Endothelial cell of umbilical vein (primary cell): ENCODE data around the gene GCH1. TPM values are rescaled to one million over a fixed set of nuclear protein-coding genes. Genes with fewer than 3 reads are reported as not detected.

Experiments
- BruUV-seq: library from RNA; stranded (reverse); fragments of 400-500 nt; replicated peaks from 2 replicates; lab custom pipeline; 2021; lab: Mats Ljungman, UMichigan
- CTCF ChIA-PET: fragments of 300-600, 350-600 bp; sonication (Branson Sonifier 250); formaldehyde crosslinking; loops from one replicate; lab custom pipeline; 2021; ENCODE audit warnings: antibody characterized with exemption, inconsistent platforms; lab: Charles Lee
- POLR2A ChIA-PET: fragments of 300-600, 350-600 bp; sonication (Branson Sonifier 250); formaldehyde crosslinking; loops from one replicate; lab custom pipeline; 2021; ENCODE audit warnings: antibody characterized with exemption, inconsistent platforms; lab: Charles Lee
- DNase-seq: peaks from one replicate; pipeline ENCODE4 v3.0.0-alpha.2; 2011; ENCODE audit warnings: low read depth, low spot score
- FAIRE-seq: peaks from 2 replicates; lab custom pipeline; 2011; peaks lifted over from hg19 to GRCh38; lab: Jason Lieb, UNC
- H2AFZ ChIP-seq: 2 replicates; pipeline ENCODE4 v1.6.0; 2012; ENCODE audit warnings: low read depth, low read length, control low read depth, inconsistent platforms
- H3K27ac ChIP-seq: 2 replicates; pipeline ENCODE4 v1.5.1; 2011; ENCODE audit warnings: low read depth, mild to moderate bottlenecking, control low read depth, low read length, moderate library complexity; ENCODE audit not compliant: insufficient read depth
- H3K27me3 ChIP-seq, 2 experiments: 2 replicates each; pipeline versions ENCODE4 v1.6.0 to v1.6.1; 2011; ENCODE audit warnings: low read length in 2 of 2, mixed read lengths in 1 of 2; ENCODE audit not compliant: control insufficient read depth in 2 of 2, insufficient read depth in 2 of 2
- H3K36me3 ChIP-seq, 2 experiments: 2 replicates in 1 of 2; 3 replicates in 1 of 2; pipeline ENCODE4 v1.5.1; 2011; ENCODE audit warnings: low read length in 2 of 2, mild to moderate bottlenecking in 1 of 2, moderate library complexity in 1 of 2; ENCODE audit not compliant: control insufficient read depth in 2 of 2, insufficient read depth in 2 of 2; ENCODE audit errors: extremely low read depth in 1 of 2
- H3K4me1 ChIP-seq: 3 replicates; pipeline ENCODE4 v1.5.1; 2011; ENCODE audit warnings: mild to moderate bottlenecking, low read length; ENCODE audit not compliant: control insufficient read depth, insufficient read depth; ENCODE audit errors: extremely low read depth
- H3K4me2 ChIP-seq: 2 replicates; pipeline ENCODE4 v1.6.1; 2011; ENCODE audit warnings: low read length, control low read depth, mixed read lengths; ENCODE audit not compliant: insufficient read depth
- H3K4me3 ChIP-seq, 3 experiments: fragments of 200-600 bp in 1 of 3; sonication (generic), shearing (Covaris generic) in 1 of 3; replicated peaks in 1 of 3; 2 replicates each; pipeline ENCODE4 v1.5.1; 2011 to 2016; ENCODE audit warnings: control low read depth in 3 of 3, low read length in 3 of 3, mild to moderate bottlenecking in 2 of 3, inconsistent platforms in 1 of 3, low read depth in 1 of 3, moderate library complexity in 1 of 3; ENCODE audit not compliant: insufficient read depth in 1 of 3
- H3K79me2 ChIP-seq: 2 replicates; pipeline ENCODE4 v1.6.0; 2012; ENCODE audit warnings: low read length, inconsistent platforms; ENCODE audit not compliant: control insufficient read depth, insufficient read depth
- H3K9ac ChIP-seq: replicated peaks from 2 replicates; pipeline ENCODE3; 2011; ENCODE audit warnings: low read length, control low read depth; ENCODE audit not compliant: insufficient read depth; ENCODE audit errors: extremely low read depth
- H3K9me1 ChIP-seq: replicated peaks from 3 replicates; pipeline ENCODE4 v1.6.0; 2011; ENCODE audit warnings: mild to moderate bottlenecking, low read length; ENCODE audit not compliant: control insufficient read depth, insufficient read depth; ENCODE audit errors: extremely low read depth
- H3K9me3 ChIP-seq: replicated peaks from 2 replicates; pipeline ENCODE4 v1.5.1; 2012; ENCODE audit warnings: low read length, inconsistent platforms; ENCODE audit not compliant: control insufficient read depth, insufficient read depth
- H4K20me1 ChIP-seq: replicated peaks from 2 replicates; pipeline ENCODE3; 2011; ENCODE audit warnings: mild to moderate bottlenecking, low read length; ENCODE audit not compliant: control insufficient read depth, insufficient read depth; ENCODE audit errors: extremely low read depth
- EZH2 ChIP-seq: IDR thresholded peaks from 2 replicates; pipeline ENCODE4 v1.6.1; 2012; ENCODE audit warnings: borderline replicate concordance, low read depth, mild to moderate bottlenecking, moderate library complexity, low read length, inconsistent platforms; ENCODE audit not compliant: severe bottlenecking
- FOS ChIP-seq: IDR thresholded peaks from 2 replicates; pipeline ENCODE4 v1.6.1; 2011; ENCODE audit warnings: mild to moderate bottlenecking, low read length, moderate library complexity, borderline replicate concordance; ENCODE audit not compliant: insufficient read depth
- GATA2 ChIP-seq: IDR thresholded peaks from 2 replicates; pipeline ENCODE4 v1.7.0; 2011; ENCODE audit warnings: low read depth, mild to moderate bottlenecking, moderate library complexity, mixed read lengths, low read length; ENCODE audit not compliant: insufficient read length, insufficient read depth
- JUN ChIP-seq: IDR thresholded peaks from 2 replicates; pipeline ENCODE4 v1.6.1; 2011; ENCODE audit warnings: borderline replicate concordance, low read depth; ENCODE audit not compliant: insufficient read length, insufficient read depth
- MYC ChIP-seq: IDR thresholded peaks from one replicate; pipeline ENCODE4 v1.6.1; 2011; ENCODE audit warnings: mild to moderate bottlenecking, low read depth, low read length
- POLR2A ChIP-seq: IDR thresholded peaks from 2 replicates; pipeline ENCODE4 v1.6.1; 2012; ENCODE audit warnings: low read depth, mild to moderate bottlenecking, control low read depth, low read length
- POLR2AphosphoS5 ChIP-seq: IDR thresholded peaks from 2 replicates; pipeline ENCODE4 v1.6.1; 2012; ENCODE audit warnings: low read depth, mild to moderate bottlenecking, control low read depth, low read length, moderate library complexity; ENCODE audit not compliant: insufficient read depth
- dilution Hi-C: fragments of 300-500 bp; cut with MboI; formaldehyde crosslinking; loops from one replicate; pipeline ENCODE4 v1.15.0; 2019; ENCODE audit warnings: low sequenced_read_pairs; ENCODE audit not compliant: extremely low pct_ligation_motif_present
- intact Hi-C: fragments of 100-400 bp; cut with micrococcal nuclease; formaldehyde crosslinking; loops from one replicate; pipeline ENCODE4 v1.10.0; 2022
- polyA plus RNA-seq, 4 experiments: library from polyadenylated mRNA; depleted of rRNA in 3 of 4; stranded (reverse) in 3 of 4; unstranded in 1 of 4; fragments of >200 nt; gene quantifications; 2 replicates each; pipeline versions ENCODE4 v1.2.1 to v1.2.3, GENCODE V29; 2011 to 2012; ENCODE audit warnings: missing spikeins in 1 of 4
- total RNA-seq: library from RNA; stranded (reverse); gene quantifications from 2 replicates; pipeline ENCODE4 v1.2.3, GENCODE V29; 2021
- TF ChIP-seq, protein P1 (sequence below): IDR thresholded peaks from 2 replicates; pipeline ENCODE4 v1.6.1; 2011; ENCODE audit not compliant: insufficient read depth, insufficient read length
- TF ChIP-seq, protein P2 (sequence below), 2 donors: IDR thresholded peaks; 1 replicate in 1 of 2; 2 replicates in 1 of 2; pipeline ENCODE4 v1.5.1; 2011; ENCODE audit warnings: low read length in 2 of 2, mild to moderate bottlenecking in 2 of 2, moderate library complexity in 2 of 2, control low read depth in 1 of 2, inconsistent platforms in 1 of 2, low read depth in 1 of 2; ENCODE audit not compliant: insufficient read depth in 1 of 2; ENCODE audit errors: extremely low read depth in 1 of 2

GCH1 gene
- total and polyA plus RNA-seq, 2 donors (not counting 3 experiments of a cell fraction or from before 2014, with no cell fraction given), result 3.6 to 4.6 TPM

DNA sequence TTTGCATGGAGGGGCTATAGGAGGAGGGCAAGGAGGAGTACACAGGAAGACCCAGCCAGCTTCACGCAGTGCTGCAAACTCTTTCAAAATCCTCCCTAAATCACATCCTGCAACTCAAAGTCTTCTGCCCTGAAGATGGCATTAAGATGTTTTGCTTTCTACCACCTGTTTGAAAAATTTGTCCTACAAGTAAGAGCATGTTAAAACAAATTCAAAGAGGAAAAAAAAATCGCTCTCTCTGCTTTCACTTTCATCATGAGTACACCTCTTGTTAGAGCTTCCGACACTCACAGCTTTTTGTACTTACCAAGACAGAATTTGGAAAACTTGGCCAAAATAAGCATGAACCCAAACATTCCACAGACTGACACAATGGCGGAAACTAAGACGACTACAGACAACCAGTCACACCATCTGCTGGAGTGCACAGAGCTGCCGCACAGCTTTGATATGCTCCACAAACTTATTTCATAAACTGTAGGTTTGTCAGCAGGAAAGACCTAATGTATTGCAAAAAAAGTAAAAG lies 21.3 kb downstream of the GCH1 start:
- Histone ChIP-seq H3K27ac (peak overlapping the region; percentile 49), H4K20me1 (no peaks in the 10 kb centered on the region), H2AFZ (peak overlapping the region; percentile 85), H3K79me2 (no peaks in the 10 kb centered on the region), H3K9ac (peak overlapping the region; percentile 77), H3K4me2 (peak overlapping the region; percentile 94), H3K27me3 (no peaks in the 10 kb centered on the region), H3K4me3 (peak overlapping the region; percentile 22 to 85 (median 27)), H3K4me1 (peaks cover 23% of the 10 kb centered on the region), H3K9me1 (no peaks in the 10 kb centered on the region), H3K36me3 (no peaks in the 10 kb centered on the region), H3K9me3 (no peaks in the 10 kb centered on the region)
- BruUV-seq, result no TSS peak
- dilution Hi-C loops (no loop called here), intact Hi-C loops (no loop called here)
- TF ChIP-seq, protein P1, sequence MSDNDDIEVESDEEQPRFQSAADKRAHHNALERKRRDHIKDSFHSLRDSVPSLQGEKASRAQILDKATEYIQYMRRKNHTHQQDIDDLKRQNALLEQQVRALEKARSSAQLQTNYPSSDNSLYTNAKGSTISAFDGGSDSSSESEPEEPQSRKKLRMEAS, result no peak
- TF ChIP-seq POLR2A (no peak), JUN (no peak)
- peak; percentile 89 for FAIRE-seq
- DNase-seq, result no peak
- ChIA-PET CTCF (interaction anchor here (0.7 to 3.0 kb wide), 12 partner anchors 11 to 317 kb away, joined by 3 to 14 read pairs (median 4); partner anchors contain the start of gene GCH1), POLR2A (interaction anchor here (0.6 kb wide), 1 partner anchor 93 kb away, joined by 3 read pairs; no protein-coding TSS in a partner anchor)

DNA sequence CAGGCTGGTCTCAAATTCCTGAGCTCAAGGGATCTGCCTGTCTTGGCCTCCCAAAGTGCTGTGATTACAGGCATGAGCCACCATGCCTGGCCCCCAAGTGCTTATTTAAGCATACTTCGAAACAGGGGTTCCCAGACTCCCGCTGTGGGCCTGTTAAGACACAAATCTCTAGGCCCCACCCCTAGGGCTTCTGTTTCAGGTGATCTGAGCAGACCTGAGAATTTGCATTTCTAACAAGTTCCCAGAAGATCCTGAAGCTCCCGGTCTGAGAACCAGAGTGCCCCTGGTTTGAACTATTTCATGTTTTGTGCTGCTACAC lies 25.0 kb downstream of the GCH1 start:
- no peak overlapping the region for H3K4me3 ChIP-seq
- FAIRE-seq (no peak), DNase-seq (no peak)
- H2AFZ ChIP-seq, result no peak overlapping the region
- H3K9ac ChIP-seq, result no peak overlapping the region
- no peaks in the 10 kb centered on the region for H4K20me1 ChIP-seq
- H3K9me3 ChIP-seq, result no peaks in the 10 kb centered on the region
- no TSS peak for BruUV-seq
- no peaks in the 10 kb centered on the region for H3K27me3 ChIP-seq
- ChIA-PET POLR2A (interaction anchor here (0.7 kb wide), 1 partner anchor 38 kb away, joined by 3 read pairs; no protein-coding TSS in a partner anchor), CTCF (interaction anchor here (1.5 to 4.2 kb wide), 3 partner anchors 10 to 72 kb away, joined by 5 to 25 read pairs (median 14); no protein-coding TSS in a partner anchor)
- dilution Hi-C loops, result no loop called here
- intact Hi-C loops, result loop anchor here (2.0 kb wide), 1 partner anchor 25 kb away; the partner anchor contains the start of gene GCH1
- H3K4me2 ChIP-seq, result no peak overlapping the region
- no peak for TF ChIP-seq POLR2AphosphoS5
- TF ChIP-seq, protein P2, sequence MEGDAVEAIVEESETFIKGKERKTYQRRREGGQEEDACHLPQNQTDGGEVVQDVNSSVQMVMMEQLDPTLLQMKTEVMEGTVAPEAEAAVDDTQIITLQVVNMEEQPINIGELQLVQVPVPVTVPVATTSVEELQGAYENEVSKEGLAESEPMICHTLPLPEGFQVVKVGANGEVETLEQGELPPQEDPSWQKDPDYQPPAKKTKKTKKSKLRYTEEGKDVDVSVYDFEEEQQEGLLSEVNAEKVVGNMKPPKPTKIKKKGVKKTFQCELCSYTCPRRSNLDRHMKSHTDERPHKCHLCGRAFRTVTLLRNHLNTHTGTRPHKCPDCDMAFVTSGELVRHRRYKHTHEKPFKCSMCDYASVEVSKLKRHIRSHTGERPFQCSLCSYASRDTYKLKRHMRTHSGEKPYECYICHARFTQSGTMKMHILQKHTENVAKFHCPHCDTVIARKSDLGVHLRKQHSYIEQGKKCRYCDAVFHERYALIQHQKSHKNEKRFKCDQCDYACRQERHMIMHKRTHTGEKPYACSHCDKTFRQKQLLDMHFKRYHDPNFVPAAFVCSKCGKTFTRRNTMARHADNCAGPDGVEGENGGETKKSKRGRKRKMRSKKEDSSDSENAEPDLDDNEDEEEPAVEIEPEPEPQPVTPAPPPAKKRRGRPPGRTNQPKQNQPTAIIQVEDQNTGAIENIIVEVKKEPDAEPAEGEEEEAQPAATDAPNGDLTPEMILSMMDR (IDR thresholded peaks at IDR 0.05; ENCODE audit: extremely low read depth in 1 of 2, insufficient read depth in 1 of 2, low read depth in 1 of 2, low read length in 2 of 2), result no peak
- no peak for TF ChIP-seq MYC
- no peak for TF ChIP-seq POLR2A
- TF ChIP-seq JUN, result no peak
- TF ChIP-seq FOS, result no peak
- no peak for TF ChIP-seq GATA2
- TF ChIP-seq EZH2, result no peak
- TF ChIP-seq, protein P1, result no peak
- no peaks in the 10 kb centered on the region for H3K79me2 ChIP-seq
- no peaks in the 10 kb centered on the region for H3K9me1 ChIP-seq
- H3K36me3 ChIP-seq, result no peaks in the 10 kb centered on the region
- H3K4me1 ChIP-seq, result peaks cover 23% of the 10 kb centered on the region
- H3K27ac ChIP-seq, result peak overlapping the region; percentile 53
